SU-DHL-6 (cell line): ENCODE measurements around the gene TFE3.

ENCODE experiments used
- EZH2phosphoT487 ChIP-seq: fragments of 200-600 bp; sonication (generic), shearing (Covaris generic); conservative IDR thresholded peaks from 2 replicates; pipeline ENCODE4 v1.6.1; 2018; ENCODE audit warnings: mild to moderate bottlenecking, antibody characterized with exemption, low read length, moderate library complexity, mixed read lengths
- TF ChIP-seq, protein P1 (sequence below): fragments of 200-600 bp; sonication (generic); IDR thresholded peaks from one replicate; pipeline ENCODE4 v1.5.1; 2017; ENCODE audit warnings: antibody characterized with exemption, mild to moderate bottlenecking, low read length, moderate library complexity; ENCODE audit not compliant: insufficient read depth, poor library complexity, severe bottlenecking

DNA sequence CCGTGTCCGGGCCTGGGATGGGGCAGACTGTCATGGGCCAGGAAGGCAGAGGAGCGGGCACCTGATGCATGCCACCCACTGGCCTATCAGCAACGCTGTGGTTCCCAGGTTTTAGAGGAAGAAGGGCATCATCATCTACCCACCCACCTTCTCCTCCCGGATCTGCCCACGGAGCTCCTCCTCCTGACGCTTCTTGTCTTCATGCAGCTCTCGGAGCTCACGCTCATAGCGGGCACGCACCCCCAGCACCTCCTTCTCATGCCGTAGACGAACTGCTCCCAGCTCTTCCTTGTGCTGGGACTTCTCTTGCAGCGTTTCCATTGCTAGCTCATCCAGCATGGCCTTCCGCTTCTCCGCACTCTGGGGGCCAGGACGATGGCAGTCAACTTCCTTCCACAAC, 60.1 kb downstream of the TFE3 start:
- TF ChIP-seq, protein P1, sequence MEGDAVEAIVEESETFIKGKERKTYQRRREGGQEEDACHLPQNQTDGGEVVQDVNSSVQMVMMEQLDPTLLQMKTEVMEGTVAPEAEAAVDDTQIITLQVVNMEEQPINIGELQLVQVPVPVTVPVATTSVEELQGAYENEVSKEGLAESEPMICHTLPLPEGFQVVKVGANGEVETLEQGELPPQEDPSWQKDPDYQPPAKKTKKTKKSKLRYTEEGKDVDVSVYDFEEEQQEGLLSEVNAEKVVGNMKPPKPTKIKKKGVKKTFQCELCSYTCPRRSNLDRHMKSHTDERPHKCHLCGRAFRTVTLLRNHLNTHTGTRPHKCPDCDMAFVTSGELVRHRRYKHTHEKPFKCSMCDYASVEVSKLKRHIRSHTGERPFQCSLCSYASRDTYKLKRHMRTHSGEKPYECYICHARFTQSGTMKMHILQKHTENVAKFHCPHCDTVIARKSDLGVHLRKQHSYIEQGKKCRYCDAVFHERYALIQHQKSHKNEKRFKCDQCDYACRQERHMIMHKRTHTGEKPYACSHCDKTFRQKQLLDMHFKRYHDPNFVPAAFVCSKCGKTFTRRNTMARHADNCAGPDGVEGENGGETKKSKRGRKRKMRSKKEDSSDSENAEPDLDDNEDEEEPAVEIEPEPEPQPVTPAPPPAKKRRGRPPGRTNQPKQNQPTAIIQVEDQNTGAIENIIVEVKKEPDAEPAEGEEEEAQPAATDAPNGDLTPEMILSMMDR = no peak
- no peak for TF ChIP-seq EZH2phosphoT487
